ENCODE results near the gene NT5DC2. TPM values are rescaled to one million over a fixed set of nuclear protein-coding genes. Genes with fewer than 3 reads are reported as not detected.

The NT5DC2 gene
- total RNA-seq, 2 experiments from 2014 or later = 52.8 to 53.1 TPM

- POLR2A ChIA-PET = no interaction called here
- Mint-ChIP-seq H3K36me3 (ENCODE audit: low read depth) (no peaks in the 10 kb centered on the region), H3K4me3 (no peak overlapping the region), H3K27ac (no peak overlapping the region), H3K9me3 (ENCODE audit: insufficient read depth) (no peaks in the 10 kb centered on the region), H3K27me3 (ENCODE audit: low read depth) (no peaks in the 10 kb centered on the region), H3K4me1 (ENCODE audit: low read depth) (no peaks in the 10 kb centered on the region)
- no peak for ATAC-seq
- DNase-seq = no peak
- CTCF ChIA-PET = no interaction called here
Observed at GRCh38 chr3:52509753-52510328, 23.8 kb downstream of the NT5DC2 start.

- no peaks in the 10 kb centered on the region for H3K4me1 Mint-ChIP-seq (ENCODE audit: low read depth)
- no peaks in the 10 kb centered on the region for H3K36me3 Mint-ChIP-seq (ENCODE audit: low read depth)
- no peak for ATAC-seq
- ChIA-PET CTCF (no interaction called here), POLR2A (no interaction called here)
- H3K27ac Mint-ChIP-seq = no peak overlapping the region
- DNase-seq = no peak
- H3K9me3 Mint-ChIP-seq (ENCODE audit: insufficient read depth) = no peaks in the 10 kb centered on the region
- no peaks in the 10 kb centered on the region for H3K27me3 Mint-ChIP-seq (ENCODE audit: low read depth)
- H3K4me3 Mint-ChIP-seq = no peak overlapping the region
Observed at GRCh38 chr3:52507359-52507758, 26.3 kb downstream of the NT5DC2 start.

DNA sequence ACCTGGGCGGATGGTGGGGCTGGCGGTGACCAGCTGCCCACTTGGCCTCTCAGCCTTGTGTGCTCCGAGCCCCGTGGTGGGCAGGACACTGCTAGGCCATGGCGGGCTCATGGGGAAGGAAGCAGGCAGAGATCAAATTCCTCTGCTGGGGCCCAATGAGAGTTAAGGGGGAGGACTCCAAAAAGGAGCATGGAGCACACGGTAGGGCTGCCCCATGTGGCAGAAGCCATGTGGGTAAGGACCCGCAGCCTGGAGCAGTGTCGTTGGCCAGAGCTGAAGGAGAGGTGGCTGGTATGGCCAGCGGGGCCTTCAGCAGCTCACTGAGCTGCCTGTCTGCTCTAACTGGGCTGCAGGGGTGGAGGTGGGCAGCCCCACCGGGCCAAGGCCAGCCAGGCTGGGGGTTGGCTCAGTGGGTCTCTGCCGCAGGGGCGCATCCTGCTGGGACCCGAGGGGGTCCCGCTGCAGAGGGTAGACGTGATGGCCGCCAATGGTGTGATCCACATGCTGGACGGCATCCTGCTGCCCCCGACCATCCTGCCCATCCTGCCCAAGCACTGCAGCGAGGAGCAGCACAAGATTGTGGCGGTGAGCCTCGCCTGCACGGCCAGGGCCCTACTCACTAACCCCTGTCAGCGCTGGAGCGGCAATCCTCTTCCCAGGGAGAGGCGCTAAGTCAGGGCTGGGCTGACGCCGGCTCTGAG lies 27.2 kb downstream of the NT5DC2 start:
- ChIA-PET CTCF (no interaction called here), POLR2A (no interaction called here)
- no peaks in the 10 kb centered on the region for H3K27me3 Mint-ChIP-seq (ENCODE audit: low read depth)
- no peaks in the 10 kb centered on the region for H3K9me3 Mint-ChIP-seq (ENCODE audit: insufficient read depth)
- H3K4me3 Mint-ChIP-seq = no peak overlapping the region
- DNase-seq (no peak), ATAC-seq (no peak)
- no peaks in the 10 kb centered on the region for H3K36me3 Mint-ChIP-seq (ENCODE audit: low read depth)
- H3K4me1 Mint-ChIP-seq (ENCODE audit: low read depth) = no peaks in the 10 kb centered on the region
- no peak overlapping the region for H3K27ac Mint-ChIP-seq

- no peak overlapping the region for H3K4me3 Mint-ChIP-seq
- DNase-seq = no peak
- H3K9me3 Mint-ChIP-seq (ENCODE audit: insufficient read depth) = no peaks in the 10 kb centered on the region
- no peaks in the 10 kb centered on the region for H3K4me1 Mint-ChIP-seq (ENCODE audit: low read depth)
- H3K27me3 Mint-ChIP-seq (ENCODE audit: low read depth) = peaks cover 5% of the 10 kb centered on the region
- ChIA-PET CTCF (no interaction called here), POLR2A (no interaction called here)
- ATAC-seq = no peak
- H3K36me3 Mint-ChIP-seq (ENCODE audit: low read depth) = no peaks in the 10 kb centered on the region
- H3K27ac Mint-ChIP-seq = no peak overlapping the region
Observed at GRCh38 chr3:52504977-52505376, 28.7 kb downstream of the NT5DC2 start.

DNA sequence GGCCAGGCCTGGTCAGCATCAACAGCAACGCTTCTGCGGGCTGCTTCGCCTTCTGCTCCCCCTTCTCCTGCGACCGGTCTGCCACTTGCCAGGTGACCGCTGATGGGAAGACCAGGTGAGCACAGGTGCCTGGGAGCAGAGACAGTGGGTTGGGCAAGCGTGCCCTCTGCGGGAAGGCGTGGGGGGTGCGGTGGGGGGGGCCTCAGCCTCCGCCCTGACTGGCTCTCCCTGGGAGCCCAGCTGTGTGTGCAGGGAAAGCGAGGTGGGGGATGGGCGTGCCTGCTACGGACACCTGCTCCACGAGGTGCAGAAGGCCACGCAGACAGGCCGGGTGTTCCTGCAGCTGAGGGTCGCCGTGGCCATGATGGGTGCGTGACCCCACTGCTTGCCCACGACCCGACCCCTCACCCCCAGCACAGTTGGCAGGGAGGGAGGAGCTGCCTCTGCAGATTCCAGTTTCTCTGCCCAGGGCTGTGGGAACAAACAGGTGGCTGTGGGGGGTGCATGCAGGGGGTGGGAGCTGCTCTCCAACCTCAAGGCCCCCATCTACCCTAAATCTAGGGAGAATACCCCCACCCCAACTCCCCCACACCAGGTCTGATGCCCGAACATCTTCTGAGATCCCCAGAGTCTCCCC lies 29.8 kb downstream of the NT5DC2 start:
- DNase-seq = no peak

GRCh38 chr3:52502808-52503350 lies 30.8 kb downstream of the NT5DC2 start:
- CTCF ChIA-PET = no interaction called here
- no peaks in the 10 kb centered on the region for H3K9me3 Mint-ChIP-seq (ENCODE audit: insufficient read depth)
- DNase-seq = no peak
- ATAC-seq = no peak
- peaks cover 10% of the 10 kb centered on the region for H3K4me1 Mint-ChIP-seq (ENCODE audit: low read depth)
- H3K4me3 Mint-ChIP-seq = no peak overlapping the region
- H3K27ac Mint-ChIP-seq = no peak overlapping the region
- peaks cover 8% of the 10 kb centered on the region for H3K27me3 Mint-ChIP-seq (ENCODE audit: low read depth)
- POLR2A ChIA-PET = no interaction called here
- H3K36me3 Mint-ChIP-seq (ENCODE audit: low read depth) = no peaks in the 10 kb centered on the region

More for the DNA sequence above, 29.8 kb downstream of the NT5DC2 start:
- Mint-ChIP-seq H3K27me3 (ENCODE audit: low read depth) (peaks cover 8% of the 10 kb centered on the region), H3K4me3 (no peak overlapping the region), H3K36me3 (ENCODE audit: low read depth) (no peaks in the 10 kb centered on the region), H3K27ac (no peak overlapping the region), H3K4me1 (ENCODE audit: low read depth) (peaks cover 2% of the 10 kb centered on the region), H3K9me3 (ENCODE audit: insufficient read depth) (no peaks in the 10 kb centered on the region)
- ATAC-seq = no peak
- ChIA-PET CTCF (no interaction called here), POLR2A (no interaction called here)

DNA sequence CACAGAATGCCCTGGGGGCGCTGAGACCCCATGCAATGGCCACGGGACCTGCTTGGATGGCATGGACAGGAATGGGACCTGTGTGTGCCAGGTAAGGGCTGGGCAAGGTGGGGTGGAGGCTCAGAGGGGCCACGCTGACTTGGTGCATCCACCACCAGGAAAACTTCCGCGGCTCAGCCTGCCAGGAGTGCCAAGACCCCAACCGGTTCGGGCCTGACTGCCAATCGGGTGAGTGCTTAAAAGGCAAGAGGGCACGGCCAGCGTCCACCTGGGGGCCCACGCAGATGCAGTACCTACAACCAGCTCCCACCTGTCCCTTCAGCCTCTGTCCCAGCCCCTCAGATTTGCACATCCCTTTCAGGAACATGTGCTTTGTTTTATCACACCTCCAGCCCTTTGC lies 31.7 kb downstream of the NT5DC2 start:
- no peak for DNase-seq
- ChIA-PET POLR2A (no interaction called here), CTCF (no interaction called here)
- Mint-ChIP-seq H3K9me3 (ENCODE audit: insufficient read depth) (no peaks in the 10 kb centered on the region), H3K4me1 (ENCODE audit: low read depth) (peaks cover 10% of the 10 kb centered on the region), H3K27ac (no peak overlapping the region), H3K27me3 (ENCODE audit: low read depth) (peaks cover 8% of the 10 kb centered on the region), H3K36me3 (ENCODE audit: low read depth) (no peaks in the 10 kb centered on the region), H3K4me3 (no peak overlapping the region)
- no peak for ATAC-seq

DNA sequence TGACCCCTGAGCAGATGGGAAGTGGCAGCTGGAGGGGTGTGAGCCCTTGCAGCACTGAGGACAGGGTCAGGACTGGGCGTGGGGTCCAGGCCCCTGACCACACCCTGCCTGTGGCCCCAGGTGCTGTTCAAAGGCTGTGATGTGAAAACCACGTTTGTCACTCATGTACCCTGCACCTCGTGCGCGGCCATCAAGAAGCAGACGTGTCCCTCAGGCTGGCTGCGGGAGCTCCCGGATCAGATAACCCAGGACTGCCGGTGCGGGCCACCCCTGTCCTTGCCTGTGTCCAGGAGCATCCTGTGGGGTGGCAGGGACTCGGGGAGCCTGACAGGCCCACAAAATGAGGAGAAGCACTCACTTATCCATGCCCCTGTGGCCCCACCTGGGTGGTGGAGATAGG lies 32.6 kb downstream of the NT5DC2 start:
- H3K4me1 Mint-ChIP-seq (ENCODE audit: low read depth) = peaks cover 10% of the 10 kb centered on the region
- H3K27me3 Mint-ChIP-seq (ENCODE audit: low read depth) = peaks cover 8% of the 10 kb centered on the region
- DNase-seq (no peak), ATAC-seq (no peak)
- POLR2A ChIA-PET = no interaction called here
- H3K36me3 Mint-ChIP-seq (ENCODE audit: low read depth) = no peaks in the 10 kb centered on the region
- no peak overlapping the region for H3K27ac Mint-ChIP-seq
- H3K4me3 Mint-ChIP-seq = no peak overlapping the region
- CTCF ChIA-PET = no interaction called here
- no peaks in the 10 kb centered on the region for H3K9me3 Mint-ChIP-seq (ENCODE audit: insufficient read depth)

GRCh38 chr3:52498137-52499054 lies 35.3 kb downstream of the NT5DC2 start:
- ChIA-PET CTCF (interaction anchor here (1.0 kb wide), 1 partner anchor 9 kb away, joined by 3 read pairs; no protein-coding TSS in a partner anchor), POLR2A (interaction anchor here (0.8 to 1.7 kb wide), 2 partner anchors 10 to 33 kb away, joined by 3 to 5 read pairs; no protein-coding TSS in a partner anchor)
- H3K36me3 Mint-ChIP-seq (ENCODE audit: low read depth) = no peaks in the 10 kb centered on the region
- peaks cover 11% of the 10 kb centered on the region for H3K4me1 Mint-ChIP-seq (ENCODE audit: low read depth)
- H3K27me3 Mint-ChIP-seq (ENCODE audit: low read depth) = peaks cover 8% of the 10 kb centered on the region
- no peaks in the 10 kb centered on the region for H3K9me3 Mint-ChIP-seq (ENCODE audit: insufficient read depth)
- no peak overlapping the region for H3K4me3 Mint-ChIP-seq
- H3K27ac Mint-ChIP-seq = no peak overlapping the region
- DNase-seq (no peak), ATAC-seq (no peak)

DNA sequence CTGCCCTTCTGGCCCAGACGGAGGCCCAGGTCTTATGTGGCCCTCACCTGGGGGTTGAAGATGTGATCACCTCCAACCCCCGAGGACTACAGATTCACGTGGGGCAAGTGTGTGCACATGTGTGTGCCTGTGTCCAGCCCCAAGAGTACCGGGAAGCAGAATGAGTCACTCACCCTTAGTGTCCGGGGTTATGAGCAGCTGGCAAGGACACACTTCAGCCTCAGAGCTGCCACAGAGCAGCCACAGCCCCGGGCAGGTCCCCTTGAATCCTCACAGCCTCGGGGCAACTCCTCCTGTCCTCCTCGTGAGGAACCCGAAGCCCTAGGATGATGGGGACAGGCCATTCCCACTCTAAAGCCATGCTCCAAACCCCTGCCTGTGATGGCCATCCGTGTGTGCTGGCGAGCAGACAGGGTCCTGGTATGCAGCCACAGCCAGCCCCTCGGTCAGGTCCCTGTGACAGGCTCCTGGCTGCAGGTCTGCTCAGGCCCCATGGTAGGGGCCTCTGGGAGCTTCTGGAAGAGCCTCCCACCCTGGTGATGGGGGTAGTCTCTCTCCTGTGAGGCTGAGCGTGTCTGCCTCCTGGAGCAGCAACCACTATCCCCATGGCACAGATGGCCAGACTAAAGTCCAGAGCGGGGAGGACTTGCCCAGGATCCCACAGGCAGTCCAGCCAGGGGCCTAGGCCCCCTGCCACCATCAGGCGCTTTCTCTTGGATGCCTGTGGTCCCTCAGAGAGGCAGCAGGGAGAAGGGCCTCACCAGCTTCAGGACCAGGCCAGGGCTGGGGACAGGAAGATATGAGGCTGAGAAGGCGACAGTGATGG lies 37.7 kb downstream of the NT5DC2 start:
- peaks cover 8% of the 10 kb centered on the region for H3K27me3 Mint-ChIP-seq (ENCODE audit: low read depth)
- ATAC-seq = no peak
- H3K36me3 Mint-ChIP-seq (ENCODE audit: low read depth) = peaks cover 9% of the 10 kb centered on the region
- CTCF ChIA-PET = interaction anchor here (0.7 kb wide), 1 partner anchor 13 kb away, joined by 3 read pairs; no protein-coding TSS in a partner anchor
- peaks cover 11% of the 10 kb centered on the region for H3K4me1 Mint-ChIP-seq (ENCODE audit: low read depth)
- no peak for DNase-seq
- H3K9me3 Mint-ChIP-seq (ENCODE audit: insufficient read depth) = no peaks in the 10 kb centered on the region
- H3K27ac Mint-ChIP-seq = no peak overlapping the region
- POLR2A ChIA-PET = interaction anchor here (1.1 kb wide), 1 partner anchor 16 kb away, joined by 4 read pairs; no protein-coding TSS in a partner anchor
- no peak overlapping the region for H3K4me3 Mint-ChIP-seq

All from activated CD8-positive, alpha-beta T cell treated with anti-CD3 and anti-CD28 coated beads, Interleukin-2, amount 10 ng/mL, durations not matched to agents 7 days and 5 days (primary cell).